ENCODE data around the gene SLC38A2. TPM values are rescaled to one million over a fixed set of nuclear protein-coding genes. Genes with fewer than 3 reads are reported as not detected.

The SLC38A2 gene
- total and polyA plus RNA-seq, 4 donors = 75.0 to 258 (median 128) TPM

- no peak for TF ChIP-seq CTCF (IDR thresholded peaks at IDR 0.05; ENCODE audit: control extremely low read depth, extremely low read depth)
- ATAC-seq (ENCODE audit: insufficient read depth, low FRiP score) (no peak), DNase-seq (no peak)
- Histone ChIP-seq H3K27me3 (ENCODE audit: control insufficient read depth in 3 of 3, insufficient read depth in 3 of 3, low read length in 2 of 3) (no peaks in the 10 kb centered on the region), H3K4me1 (ENCODE audit: control insufficient read depth in 5 of 5, insufficient read depth in 5 of 5, low read length in 5 of 5) (no peaks in the 10 kb centered on the region), H3K36me3 (ENCODE audit: control insufficient read depth in 4 of 4, insufficient read depth in 4 of 4, low read length in 4 of 4) (no peaks in the 10 kb centered on the region), H3K9ac (ENCODE audit: insufficient read depth in 1 of 2, low read length in 2 of 2) (no peak overlapping the region), H3K9me3 (ENCODE audit: control insufficient read depth in 4 of 4, insufficient read depth in 3 of 4, low read length in 3 of 4) (no peaks in the 10 kb centered on the region), H3K27ac (ENCODE audit: low read depth in 1 of 2, low read length in 1 of 2) (no peak overlapping the region), H3K4me3 (no peak overlapping the region)
- WGBS, 2 donors = 95 to 96% methylated on average over 3 of the region's 3 CpGs
Observed at GRCh38 chr12:46343118-46343852, 29.3 kb downstream of the SLC38A2 start.

- TF ChIP-seq CTCF (IDR thresholded peaks at IDR 0.05; ENCODE audit: control extremely low read depth, extremely low read depth) = peak; percentile 74
- H3K4me1 ChIP-seq (ENCODE audit: control insufficient read depth in 5 of 5, insufficient read depth in 5 of 5, low read length in 5 of 5) = no peaks in the 10 kb centered on the region
- ATAC-seq (ENCODE audit: insufficient read depth, low FRiP score) (no peak), DNase-seq (peak; percentile 48 to 67 (median 65))
- WGBS, 2 donors = 48 to 50% methylated on average over 3 of the region's 3 CpGs
- H3K27me3 ChIP-seq (ENCODE audit: control insufficient read depth in 3 of 3, insufficient read depth in 3 of 3, low read length in 2 of 3) = no peaks in the 10 kb centered on the region
- no peak overlapping the region for H3K9ac ChIP-seq (ENCODE audit: insufficient read depth in 1 of 2, low read length in 2 of 2)
- no peak overlapping the region for H3K4me3 ChIP-seq
- no peaks in the 10 kb centered on the region for H3K36me3 ChIP-seq (ENCODE audit: control insufficient read depth in 4 of 4, insufficient read depth in 4 of 4, low read length in 4 of 4)
- H3K9me3 ChIP-seq (ENCODE audit: control insufficient read depth in 4 of 4, insufficient read depth in 3 of 4, low read length in 3 of 4) = no peaks in the 10 kb centered on the region
- no peak overlapping the region for H3K27ac ChIP-seq (ENCODE audit: low read depth in 1 of 2, low read length in 1 of 2)
Observed at GRCh38 chr12:46342562-46343033, 30.0 kb downstream of the SLC38A2 start.

GRCh38 chr12:46339051-46339450 lies 33.5 kb downstream of the SLC38A2 start:
- H3K9ac ChIP-seq (ENCODE audit: insufficient read depth in 1 of 2, low read length in 2 of 2) = no peak overlapping the region
- no peak for ATAC-seq (ENCODE audit: insufficient read depth, low FRiP score)
- H3K27ac ChIP-seq (ENCODE audit: low read depth in 1 of 2, low read length in 1 of 2) = no peak overlapping the region
- no peaks in the 10 kb centered on the region for H3K27me3 ChIP-seq (ENCODE audit: control insufficient read depth in 3 of 3, insufficient read depth in 3 of 3, low read length in 2 of 3)
- no peaks in the 10 kb centered on the region for H3K4me1 ChIP-seq (ENCODE audit: control insufficient read depth in 5 of 5, insufficient read depth in 5 of 5, low read length in 5 of 5)
- DNase-seq = no peak
- H3K36me3 ChIP-seq (ENCODE audit: control insufficient read depth in 4 of 4, insufficient read depth in 4 of 4, low read length in 4 of 4) = no peaks in the 10 kb centered on the region
- H3K4me3 ChIP-seq = no peak overlapping the region
- TF ChIP-seq CTCF (IDR thresholded peaks at IDR 0.05; ENCODE audit: control extremely low read depth, extremely low read depth) = no peak
- no peaks in the 10 kb centered on the region for H3K9me3 ChIP-seq (ENCODE audit: control insufficient read depth in 4 of 4, insufficient read depth in 3 of 4, low read length in 3 of 4)

Data from lung (tissue), 12 donors.